Gastroesophageal sphincter (tissue), 3 donors: ENCODE data around the gene ARHGEF37.

ENCODE experiments used
- CTCF ChIP-seq, 4 experiments: fragments of 200-600 bp in 2 of 4; fragments of 450-650 bp in 2 of 4; sonication (generic) in 1 of 4; IDR thresholded peaks; one replicate each; pipeline ENCODE4 v1.5.1; 2017 to 2019; ENCODE audit warnings: antibody characterized with exemption in 4 of 4, mild to moderate bottlenecking in 2 of 4, moderate library complexity in 2 of 4
- POLR2A ChIP-seq, 2 donors: fragments of 450-650 bp; IDR thresholded peaks; one replicate each; pipeline ENCODE4 v1.6.1; 2017; ENCODE audit warnings: antibody characterized with exemption in 2 of 2, mild to moderate bottlenecking in 2 of 2, moderate library complexity in 1 of 2
- POLR2AphosphoS5 ChIP-seq: sonication (generic); formaldehyde crosslinking; IDR thresholded peaks from one replicate; pipeline ENCODE4 v1.6.1; 2017; ENCODE audit warnings: antibody characterized with exemption

GRCh38 chr5:149572170-149572569 is 9.1 kb upstream of the ARHGEF37 start:
- TF ChIP-seq POLR2A (IDR thresholded peaks at IDR 0.05) (no peak), CTCF (IDR thresholded peaks at IDR 0.05) (no peak), POLR2AphosphoS5 (no peak)
